Tibial artery (tissue), 4 donors: Measurements from ENCODE around the gene TNFAIP8L3.

Experiments used
- DNase-seq, 2 donors: peaks; one replicate each; pipeline ENCODE4 v3.0.0-alpha.2; 2019
- H3K27ac ChIP-seq, 2 donors: fragments of 200-600 bp; sonication (generic) in 1 of 2; 1 replicate in 1 of 2; 2 replicates in 1 of 2; pipeline ENCODE4 v1.5.1; 2018 to 2019; ENCODE audit warnings: mild to moderate bottlenecking in 1 of 2
- H3K27me3 ChIP-seq, 2 donors: fragments of 200-600 bp; sonication (generic) in 1 of 2; one replicate each; pipeline versions ENCODE4 v1.5.1 to v1.6.0; 2016 to 2019
- H3K36me3 ChIP-seq, 3 donors: fragments of 200-600 bp; sonication (generic) in 2 of 3; one replicate each; pipeline ENCODE4 v1.5.1; 2016 to 2019; ENCODE audit warnings: mild to moderate bottlenecking in 2 of 3
- H3K4me1 ChIP-seq, 4 donors: fragments of 200-600 bp; sonication (generic) in 2 of 4; 1 replicate in 3 of 4; 2 replicates in 1 of 4; pipeline ENCODE4 v1.5.1; 2016 to 2019
- H3K4me3 ChIP-seq, 2 donors: fragments of 200-600 bp; sonication (generic) in 1 of 2; 1 replicate in 1 of 2; 2 replicates in 1 of 2; pipeline ENCODE4 v1.5.1; 2018 to 2019; ENCODE audit warnings: mild to moderate bottlenecking in 2 of 2
- H3K9me3 ChIP-seq, 3 donors: fragments of 200-600 bp; sonication (generic) in 1 of 3; one replicate each; pipeline ENCODE4 v1.5.1; 2016 to 2019
- intact Hi-C: fragments of 100-400 bp; cut with DNase I; formaldehyde crosslinking; loops from one replicate; pipeline ENCODE4 v1.15.0; 2023; ENCODE audit warnings: low total_unique reads
- TF ChIP-seq, protein P1 (sequence below), 2 experiments: fragments of 200-600 bp in 1 of 2; fragments of 450-650 bp in 1 of 2; IDR thresholded peaks; one replicate each; pipeline ENCODE4 v1.5.1; 2017 to 2019; ENCODE audit warnings: antibody characterized with exemption in 2 of 2, mild to moderate bottlenecking in 1 of 2, moderate library complexity in 1 of 2

TNFAIP8L3 gene

GRCh38 chr15:51093488-51093838, 1.2 kb downstream of the TNFAIP8L3 start:
- Histone ChIP-seq H3K4me1 (peaks cover 0 to 79% (median 30%) of the 10 kb centered on the region in 4 donors), H3K36me3 (no peaks in the 10 kb centered on the region), H3K27ac (peak overlapping the region; percentile 91 to 95), H3K27me3 (no peaks in the 10 kb centered on the region), H3K9me3 (no peaks in the 10 kb centered on the region), H3K4me3 (peak overlapping the region; percentile 88 to 92)
- no peak for DNase-seq
- intact Hi-C loops = no loop called here
- TF ChIP-seq, protein P1, sequence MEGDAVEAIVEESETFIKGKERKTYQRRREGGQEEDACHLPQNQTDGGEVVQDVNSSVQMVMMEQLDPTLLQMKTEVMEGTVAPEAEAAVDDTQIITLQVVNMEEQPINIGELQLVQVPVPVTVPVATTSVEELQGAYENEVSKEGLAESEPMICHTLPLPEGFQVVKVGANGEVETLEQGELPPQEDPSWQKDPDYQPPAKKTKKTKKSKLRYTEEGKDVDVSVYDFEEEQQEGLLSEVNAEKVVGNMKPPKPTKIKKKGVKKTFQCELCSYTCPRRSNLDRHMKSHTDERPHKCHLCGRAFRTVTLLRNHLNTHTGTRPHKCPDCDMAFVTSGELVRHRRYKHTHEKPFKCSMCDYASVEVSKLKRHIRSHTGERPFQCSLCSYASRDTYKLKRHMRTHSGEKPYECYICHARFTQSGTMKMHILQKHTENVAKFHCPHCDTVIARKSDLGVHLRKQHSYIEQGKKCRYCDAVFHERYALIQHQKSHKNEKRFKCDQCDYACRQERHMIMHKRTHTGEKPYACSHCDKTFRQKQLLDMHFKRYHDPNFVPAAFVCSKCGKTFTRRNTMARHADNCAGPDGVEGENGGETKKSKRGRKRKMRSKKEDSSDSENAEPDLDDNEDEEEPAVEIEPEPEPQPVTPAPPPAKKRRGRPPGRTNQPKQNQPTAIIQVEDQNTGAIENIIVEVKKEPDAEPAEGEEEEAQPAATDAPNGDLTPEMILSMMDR (IDR thresholded peaks at IDR 0.05) = no peak

- TF ChIP-seq, protein P1 (IDR thresholded peaks at IDR 0.05) = no peak
- Histone ChIP-seq H3K4me3 (peak overlapping the region; percentile 88 to 92), H3K27ac (peak overlapping the region; percentile 91 to 95), H3K36me3 (no peaks in the 10 kb centered on the region), H3K27me3 (no peaks in the 10 kb centered on the region), H3K4me1 (peaks cover 0 to 79% (median 37%) of the 10 kb centered on the region in 4 donors), H3K9me3 (no peaks in the 10 kb centered on the region)
- no peak for DNase-seq
- intact Hi-C loops = no loop called here
These were observed 2.1 kb downstream of the TNFAIP8L3 start for GRCh38 chr15:51092480-51093040.

GRCh38 chr15:51090753-51091152, 4.0 kb downstream of the TNFAIP8L3 start:
- H3K4me3 ChIP-seq = no peak overlapping the region
- no peaks in the 10 kb centered on the region for H3K36me3 ChIP-seq
- TF ChIP-seq, protein P1 (IDR thresholded peaks at IDR 0.05) = no peak
- no peaks in the 10 kb centered on the region for H3K27me3 ChIP-seq
- intact Hi-C loops = no loop called here
- H3K9me3 ChIP-seq = no peaks in the 10 kb centered on the region
- H3K27ac ChIP-seq = peak overlapping the region; percentile 68 to 69
- peaks cover 0 to 85% (median 43%) of the 10 kb centered on the region in 4 donors for H3K4me1 ChIP-seq
- no peak for DNase-seq

DNA sequence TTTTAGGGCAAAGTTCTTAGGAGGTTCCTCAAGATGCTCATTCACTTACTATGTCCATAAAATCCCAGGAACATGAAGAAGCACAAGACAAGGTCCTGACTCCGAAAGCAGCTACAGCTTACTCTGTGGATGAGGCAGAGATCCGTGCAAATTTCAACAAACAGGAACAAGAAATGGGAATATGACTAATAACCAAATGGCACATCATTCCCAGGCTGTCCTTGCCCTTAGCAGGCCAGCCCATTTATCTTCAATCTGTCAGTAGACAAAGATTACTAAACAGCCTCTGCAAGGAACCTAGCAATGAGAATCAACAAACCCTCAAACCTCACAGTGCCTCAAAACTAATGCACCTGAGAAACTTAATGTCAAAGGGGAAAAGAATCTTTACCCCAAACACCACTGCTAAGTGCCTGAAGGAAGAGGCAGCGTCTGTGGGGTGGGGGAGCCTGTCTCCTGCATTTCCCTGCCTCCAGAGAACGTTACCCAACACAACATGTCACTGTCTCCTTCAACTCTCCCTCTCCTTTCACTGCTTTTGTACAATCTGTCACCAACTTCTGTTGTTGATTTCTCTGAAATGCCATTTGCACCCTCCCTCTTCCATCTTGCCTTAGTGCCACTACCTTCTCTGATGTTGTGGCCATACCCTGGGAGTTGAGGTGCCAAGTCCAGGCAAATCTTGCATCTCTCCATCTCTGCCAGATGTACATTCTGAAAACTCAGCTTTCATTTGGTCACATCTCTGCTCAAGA, 4.8 kb downstream of the TNFAIP8L3 start:
- no peaks in the 10 kb centered on the region for H3K27me3 ChIP-seq
- no peak for DNase-seq
- H3K36me3 ChIP-seq = no peaks in the 10 kb centered on the region
- no peaks in the 10 kb centered on the region for H3K9me3 ChIP-seq
- no peak overlapping the region for H3K4me3 ChIP-seq
- intact Hi-C loops = no loop called here
- peaks cover 0 to 88% (median 38%) of the 10 kb centered on the region in 4 donors for H3K4me1 ChIP-seq
- peak overlapping the region; percentile 68 to 69 for H3K27ac ChIP-seq
- TF ChIP-seq, protein P1 (IDR thresholded peaks at IDR 0.05) = no peak

GRCh38 chr15:51089041-51089440, 5.7 kb downstream of the TNFAIP8L3 start:
- H3K4me3 ChIP-seq = no peak overlapping the region
- DNase-seq = no peak
- intact Hi-C loops = no loop called here
- peaks cover 0 to 96% (median 40%) of the 10 kb centered on the region in 4 donors for H3K4me1 ChIP-seq
- no peaks in the 10 kb centered on the region for H3K36me3 ChIP-seq
- H3K27me3 ChIP-seq = no peaks in the 10 kb centered on the region
- TF ChIP-seq, protein P1 (IDR thresholded peaks at IDR 0.05) = no peak
- peak overlapping the region; percentile 68 to 69 for H3K27ac ChIP-seq
- H3K9me3 ChIP-seq = no peaks in the 10 kb centered on the region
